Effector memory CD4-positive, alpha-beta T cell (primary cell): Measurements from ENCODE around the gene BAZ2B.

Experiments used
- DNase-seq, 3 donors: peaks; one replicate each; pipeline ENCODE4 v3.0.0-alpha.2; 2020
- H3K27ac ChIP-seq: 2 replicates; pipeline ENCODE4 v1.7.0; 2013; ENCODE audit warnings: mild to moderate bottlenecking, low read length, moderate library complexity; ENCODE audit not compliant: insufficient read depth, poor library complexity, severe bottlenecking
- H3K27me3 ChIP-seq: replicated peaks from 2 replicates; pipeline ENCODE4 v1.7.0; 2013; ENCODE audit warnings: mild to moderate bottlenecking, low read length; ENCODE audit not compliant: insufficient read depth, control insufficient read depth, poor library complexity, severe bottlenecking
- H3K36me3 ChIP-seq: 2 replicates; pipeline ENCODE4 v1.7.0; 2013; ENCODE audit warnings: mild to moderate bottlenecking, low read length, moderate library complexity; ENCODE audit not compliant: control insufficient read depth, insufficient read depth
- H3K4me1 ChIP-seq: 2 replicates; pipeline ENCODE4 v1.7.0; 2013; ENCODE audit warnings: low read length, mild to moderate bottlenecking; ENCODE audit not compliant: control insufficient read depth, insufficient read depth, poor library complexity, severe bottlenecking
- H3K4me3 ChIP-seq: 2 replicates; pipeline ENCODE4 v1.7.0; 2013; ENCODE audit warnings: low read length, low read depth, mild to moderate bottlenecking; ENCODE audit not compliant: insufficient read depth, poor library complexity, severe bottlenecking
- H3K9me3 ChIP-seq: 2 replicates; pipeline ENCODE4 v1.7.0; 2013; ENCODE audit warnings: mild to moderate bottlenecking, low read length, moderate library complexity; ENCODE audit not compliant: control insufficient read depth

The BAZ2B gene

DNA sequence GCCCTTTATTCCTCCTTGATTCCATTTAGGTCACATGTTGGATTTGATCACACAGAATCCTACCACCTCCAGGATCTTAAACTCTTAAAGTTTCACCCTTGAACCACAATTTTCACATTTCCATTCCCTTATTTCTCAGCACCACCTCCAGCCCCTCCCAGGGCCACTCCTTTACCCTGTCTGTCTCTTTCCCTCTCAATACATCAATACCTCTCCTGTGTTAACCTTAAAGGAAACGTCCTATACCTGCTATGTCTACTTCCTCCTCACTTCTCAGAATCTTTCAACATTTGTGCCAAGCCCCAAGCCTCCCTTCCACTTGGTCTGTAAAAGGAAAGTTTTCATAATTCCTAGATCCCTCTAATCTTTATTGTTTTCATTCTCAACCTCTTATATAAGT, 158.8 kb downstream of the BAZ2B start:
- H3K36me3 ChIP-seq: no peaks in the 10 kb centered on the region
- no peak for DNase-seq
- no peaks in the 10 kb centered on the region for H3K27me3 ChIP-seq
- no peak overlapping the region for H3K27ac ChIP-seq
- H3K9me3 ChIP-seq: no peaks in the 10 kb centered on the region
- no peak overlapping the region for H3K4me3 ChIP-seq
- peaks cover 5% of the 10 kb centered on the region for H3K4me1 ChIP-seq

- DNase-seq: no peak
- peaks cover 5% of the 10 kb centered on the region for H3K4me1 ChIP-seq
- no peaks in the 10 kb centered on the region for H3K27me3 ChIP-seq
- H3K27ac ChIP-seq: no peak overlapping the region
- no peaks in the 10 kb centered on the region for H3K36me3 ChIP-seq
- no peak overlapping the region for H3K4me3 ChIP-seq
- no peaks in the 10 kb centered on the region for H3K9me3 ChIP-seq
These were observed 159.6 kb downstream of the BAZ2B start for GRCh38 chr2:159456500-159457426.

DNA sequence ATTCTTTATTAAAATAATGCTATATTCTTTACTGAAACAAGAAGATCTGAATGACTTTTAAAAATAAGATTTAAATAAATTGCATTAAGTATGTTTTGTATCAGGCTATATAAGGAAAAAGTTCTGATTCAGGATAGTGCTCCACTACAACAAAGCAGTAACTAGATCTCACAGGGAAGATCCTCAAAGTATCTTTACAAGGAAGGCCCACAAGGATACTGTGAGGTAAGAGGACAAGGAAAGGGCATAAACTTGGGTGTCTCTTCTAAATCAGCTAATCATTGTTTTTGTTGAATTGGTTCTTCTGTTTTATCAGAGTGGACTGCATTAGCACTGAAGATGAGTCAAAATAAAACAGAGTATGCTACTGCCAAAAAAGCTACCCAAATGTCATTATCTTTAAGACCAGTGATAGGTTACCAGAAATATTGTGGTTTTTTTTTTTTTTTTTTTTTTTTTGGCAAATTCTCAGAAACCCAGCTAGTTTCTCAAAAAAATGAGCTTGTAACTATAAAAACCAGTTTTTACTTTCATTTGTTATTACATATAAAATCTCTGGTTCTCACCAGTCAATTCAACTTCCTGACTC, 160.9 kb downstream of the BAZ2B start:
- H3K4me3 ChIP-seq: no peak overlapping the region
- no peak for DNase-seq
- H3K27ac ChIP-seq: no peak overlapping the region
- H3K27me3 ChIP-seq: no peaks in the 10 kb centered on the region
- H3K36me3 ChIP-seq: no peaks in the 10 kb centered on the region
- H3K4me1 ChIP-seq: peaks cover 5% of the 10 kb centered on the region
- H3K9me3 ChIP-seq: no peaks in the 10 kb centered on the region

- Histone ChIP-seq H3K27me3 (no peaks in the 10 kb centered on the region), H3K9me3 (no peaks in the 10 kb centered on the region), H3K36me3 (no peaks in the 10 kb centered on the region), H3K27ac (no peak overlapping the region), H3K4me3 (no peak overlapping the region), H3K4me1 (peaks cover 5% of the 10 kb centered on the region)
- no peak for DNase-seq
These were observed 162.2 kb downstream of the BAZ2B start for GRCh38 chr2:159454185-159454584.

DNA sequence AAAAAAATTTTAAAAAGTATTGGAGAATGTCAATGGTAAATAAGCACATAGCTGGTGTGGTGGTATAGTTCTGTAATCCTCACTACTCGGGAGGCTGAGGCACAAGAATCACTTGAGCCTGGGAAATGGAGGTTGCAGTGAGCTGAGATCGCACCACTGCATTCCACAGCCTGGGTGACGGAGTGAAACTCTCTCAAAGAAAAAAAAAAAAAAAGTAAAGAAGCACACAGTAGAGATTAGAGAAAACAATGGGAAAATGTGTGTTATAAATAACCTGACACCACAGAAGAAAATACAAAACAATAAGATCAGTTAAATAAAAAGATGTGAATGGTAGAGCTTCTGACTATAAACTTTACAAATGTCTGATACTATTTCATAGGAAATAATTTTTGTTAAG, 166.2 kb downstream of the BAZ2B start:
- DNase-seq: no peak
- no peak overlapping the region for H3K4me3 ChIP-seq
- no peak overlapping the region for H3K27ac ChIP-seq
- no peaks in the 10 kb centered on the region for H3K9me3 ChIP-seq
- no peaks in the 10 kb centered on the region for H3K27me3 ChIP-seq
- peaks cover under 1% of the 10 kb centered on the region for H3K4me1 ChIP-seq
- peaks cover 15% of the 10 kb centered on the region for H3K36me3 ChIP-seq

DNA sequence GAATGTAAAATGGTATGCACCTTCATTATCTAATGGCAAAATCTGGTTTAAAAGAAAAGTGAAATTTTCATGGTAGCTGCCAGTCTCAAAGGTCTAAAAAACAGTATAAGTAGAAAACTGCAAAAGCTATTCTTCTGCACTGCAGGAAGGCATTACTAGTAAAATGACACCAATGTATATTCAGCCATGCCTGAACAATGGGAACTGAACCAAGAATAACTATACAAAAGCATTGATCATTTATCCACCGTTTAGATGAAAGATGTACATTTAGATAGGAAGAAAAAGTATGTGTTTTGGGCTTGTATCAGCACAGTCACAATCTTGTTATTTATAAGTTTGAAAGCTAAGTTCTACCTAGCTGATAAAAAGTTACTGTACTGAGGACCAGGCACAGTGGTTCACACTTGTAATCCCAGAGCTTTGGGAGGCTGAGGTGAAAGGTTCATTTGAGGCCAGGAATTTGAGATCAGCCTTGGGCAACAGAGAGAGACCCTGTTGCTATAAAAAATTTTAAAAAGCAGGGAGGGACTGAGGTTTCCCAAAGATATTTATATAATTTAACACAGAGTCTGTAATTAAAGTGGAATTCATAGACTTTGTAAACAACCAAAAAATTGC, 166.7 kb downstream of the BAZ2B start:
- Histone ChIP-seq H3K9me3 (no peaks in the 10 kb centered on the region), H3K27ac (no peak overlapping the region), H3K4me3 (no peak overlapping the region), H3K4me1 (no peaks in the 10 kb centered on the region), H3K27me3 (no peaks in the 10 kb centered on the region), H3K36me3 (peaks cover 18% of the 10 kb centered on the region)
- DNase-seq: no peak

DNA sequence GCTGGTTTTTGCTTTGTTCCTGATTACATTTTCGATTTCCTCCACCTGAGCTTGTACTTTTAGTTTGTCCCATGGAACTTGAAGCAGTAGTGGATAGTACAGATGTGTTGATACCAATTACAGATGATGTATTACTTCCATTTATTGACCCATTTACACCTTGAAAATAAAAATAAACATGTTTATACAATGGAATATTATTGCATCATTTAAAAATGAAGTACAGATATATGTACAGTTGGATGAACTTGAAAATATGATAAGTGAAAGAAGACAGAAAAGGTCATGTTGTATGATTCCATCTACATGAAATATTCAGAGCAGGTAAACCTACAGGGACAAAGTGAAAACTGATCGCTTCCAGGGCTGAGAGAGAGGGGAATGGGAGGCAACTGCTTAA, 169.5 kb downstream of the BAZ2B start:
- Histone ChIP-seq H3K36me3 (peaks cover 18% of the 10 kb centered on the region), H3K4me1 (no peaks in the 10 kb centered on the region), H3K27ac (no peak overlapping the region), H3K27me3 (no peaks in the 10 kb centered on the region), H3K4me3 (no peak overlapping the region), H3K9me3 (no peaks in the 10 kb centered on the region)
- no peak for DNase-seq

DNA sequence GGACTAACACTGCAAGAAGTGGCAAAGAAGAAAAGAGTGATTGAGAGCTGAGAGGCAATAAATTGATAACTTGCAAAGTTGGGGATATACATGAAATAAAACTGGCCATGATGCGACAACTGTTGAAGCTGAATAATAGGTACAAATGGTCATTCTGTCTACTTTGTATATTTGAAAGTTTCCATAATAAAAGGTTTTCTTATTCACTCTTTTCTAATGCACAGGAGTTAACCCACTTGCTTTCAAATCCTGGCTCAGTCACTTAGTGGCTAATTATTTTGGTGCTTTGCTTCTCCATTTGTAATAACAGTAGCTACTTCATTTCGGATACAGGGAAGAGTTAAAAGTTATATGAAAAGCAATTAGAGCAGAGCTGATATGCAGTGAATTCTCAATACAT, 170.1 kb downstream of the BAZ2B start:
- Histone ChIP-seq H3K27ac (no peak overlapping the region), H3K27me3 (no peaks in the 10 kb centered on the region), H3K9me3 (no peaks in the 10 kb centered on the region), H3K36me3 (peaks cover 18% of the 10 kb centered on the region), H3K4me3 (no peak overlapping the region), H3K4me1 (no peaks in the 10 kb centered on the region)
- no peak for DNase-seq

DNA sequence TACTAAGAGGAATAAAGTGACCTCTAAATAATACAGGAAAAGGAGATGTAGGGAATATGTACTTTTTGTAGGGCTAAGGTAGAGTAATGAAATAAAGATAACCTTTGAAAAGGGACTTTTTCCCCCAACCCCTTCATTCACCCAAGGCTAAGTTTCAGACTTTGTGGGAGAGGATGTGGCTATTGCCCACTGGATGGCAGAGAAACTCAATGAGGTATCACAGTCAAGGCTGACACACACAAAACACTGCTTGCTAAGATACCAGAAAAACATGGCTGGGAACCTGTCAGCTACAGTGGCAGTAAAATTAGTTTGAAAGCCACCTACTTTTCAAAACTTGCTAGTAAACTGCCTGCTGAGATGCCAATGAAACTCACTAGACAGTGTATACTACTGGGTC, 171.0 kb downstream of the BAZ2B start:
- Histone ChIP-seq H3K36me3 (peaks cover 18% of the 10 kb centered on the region), H3K4me3 (no peak overlapping the region), H3K4me1 (no peaks in the 10 kb centered on the region), H3K9me3 (no peaks in the 10 kb centered on the region), H3K27me3 (no peaks in the 10 kb centered on the region), H3K27ac (no peak overlapping the region)
- DNase-seq: no peak

GRCh38 chr2:159444754-159445153, 171.6 kb downstream of the BAZ2B start:
- Histone ChIP-seq H3K27ac (no peak overlapping the region), H3K9me3 (no peaks in the 10 kb centered on the region), H3K36me3 (peaks cover 18% of the 10 kb centered on the region), H3K4me3 (no peak overlapping the region), H3K4me1 (no peaks in the 10 kb centered on the region), H3K27me3 (no peaks in the 10 kb centered on the region)
- no peak for DNase-seq
